DOHH2 (cell line): Measurements from ENCODE around the gene HECTD3.
A peak's percentile ranks its signal among the peaks of the same experiment; 100 is the strongest.

Experiments
- H3F3A ChIP-seq: fragments of 200-600 bp; sonication (generic), shearing (Covaris generic); 2 replicates; pipeline ENCODE4 v1.6.0; 2016; ENCODE audit warnings: antibody characterized with exemption, mild to moderate bottlenecking; ENCODE audit not compliant: control insufficient read depth, insufficient read depth
- H3K27ac ChIP-seq: fragments of 200-600 bp; sonication (generic); 2 replicates; pipeline ENCODE4 v1.5.1; 2014; ENCODE audit warnings: low read depth, mild to moderate bottlenecking, low read length, moderate library complexity
- H3K27me3 ChIP-seq: fragments of 200-600 bp; sonication (generic); 2 replicates; pipeline ENCODE4 v1.6.1; 2014; ENCODE audit warnings: mild to moderate bottlenecking, low read length, mixed read lengths; ENCODE audit not compliant: control insufficient read depth
- H3K36me3 ChIP-seq: fragments of 200-600 bp; sonication (generic); 2 replicates; pipeline ENCODE4 v1.6.1; 2014; ENCODE audit warnings: mild to moderate bottlenecking, low read length, moderate library complexity, mixed read lengths; ENCODE audit not compliant: control insufficient read depth
- H3K4me1 ChIP-seq: fragments of 200-600 bp; sonication (generic); 2 replicates; pipeline ENCODE4 v1.6.1; 2014; ENCODE audit warnings: mild to moderate bottlenecking, low read length, mixed read lengths; ENCODE audit not compliant: control insufficient read depth
- H3K4me2 ChIP-seq: fragments of 200-600 bp; sonication (generic); 2 replicates; pipeline ENCODE4 v1.6.0; 2014; ENCODE audit warnings: mild to moderate bottlenecking, low read length, moderate library complexity
- H3K4me3 ChIP-seq: fragments of 200-600 bp; sonication (generic); 2 replicates; pipeline ENCODE4 v1.5.1; 2014; ENCODE audit warnings: mild to moderate bottlenecking, low read length, mixed read lengths
- H3K79me2 ChIP-seq: fragments of 200-600 bp; sonication (generic); 2 replicates; pipeline ENCODE4 v1.6.1; 2014; ENCODE audit warnings: mild to moderate bottlenecking, low read length, mixed read lengths; ENCODE audit not compliant: control insufficient read depth
- H3K9me2 ChIP-seq: fragments of 200-600 bp; sonication (generic); replicated peaks from 2 replicates; pipeline ENCODE4 v1.6.1; 2014; ENCODE audit warnings: mild to moderate bottlenecking, low read length, mixed read lengths; ENCODE audit not compliant: control insufficient read depth
- H3K9me3 ChIP-seq: fragments of 200-600 bp; sonication (generic); 2 replicates; pipeline ENCODE4 v1.6.1; 2014; ENCODE audit warnings: antibody characterized with exemption, low read length, mixed read lengths; ENCODE audit not compliant: control insufficient read depth, insufficient read depth
- H4K20me1 ChIP-seq: fragments of 200-600 bp; sonication (generic); 2 replicates; pipeline ENCODE4 v1.6.0; 2014; ENCODE audit warnings: low read depth, mild to moderate bottlenecking, antibody characterized with exemption, low read length, moderate library complexity; ENCODE audit not compliant: control insufficient read depth, insufficient read depth
- CTCF ChIP-seq: fragments of 200-600 bp; sonication (generic); IDR thresholded peaks from one replicate; pipeline ENCODE4 v1.5.1; 2014; ENCODE audit warnings: antibody characterized with exemption, mild to moderate bottlenecking, low read depth, low read length; ENCODE audit not compliant: poor library complexity, severe bottlenecking
- EZH2phosphoT487 ChIP-seq: fragments of 200-600 bp; sonication (generic); IDR thresholded peaks from 2 replicates; pipeline ENCODE4 v1.6.1; 2017; ENCODE audit warnings: borderline replicate concordance, mild to moderate bottlenecking, antibody characterized with exemption, low read length, moderate library complexity, mixed read lengths

Gene HECTD3

GRCh38 chr1:45051005-45051772 is 40.1 kb upstream of the HECTD3 start:
- Histone ChIP-seq H3K79me2 (no peaks in the 10 kb centered on the region), H3K9me3 (no peaks in the 10 kb centered on the region), H3K36me3 (no peaks in the 10 kb centered on the region), H3F3A (peaks cover 3% of the 10 kb centered on the region; the same call in 1 of the 2 replicates), H4K20me1 (no peaks in the 10 kb centered on the region), H3K27ac (no peak overlapping the region), H3K4me3 (no peak overlapping the region), H3K27me3 (0 out of 2 replicates have a peak, but pooled peaks cover 1% of the 10 kb centered on the region), H3K4me2 (0 out of 2 replicates have a peak overlapping the region, but pooled peaks have one; percentile 20), H3K9me2 (no peaks in the 10 kb centered on the region), H3K4me1 (peaks cover 35% of the 10 kb centered on the region)
- TF ChIP-seq CTCF (no peak), EZH2phosphoT487 (no peak)

- H3K79me2 ChIP-seq = no peaks in the 10 kb centered on the region
- H3K4me2 ChIP-seq = no peak overlapping the region
- H3K4me1 ChIP-seq = peaks cover 16% of the 10 kb centered on the region
- no peaks in the 10 kb centered on the region for H3K9me3 ChIP-seq
- no peaks in the 10 kb centered on the region for H3K9me2 ChIP-seq
- H3F3A ChIP-seq = peaks cover 3% of the 10 kb centered on the region; the same call in 1 of the 2 replicates
- H3K27me3 ChIP-seq = peaks cover 5% of the 10 kb centered on the region; the same call in 1 of the 2 replicates
- TF ChIP-seq EZH2phosphoT487 (no peak), CTCF (no peak)
- H4K20me1 ChIP-seq = no peaks in the 10 kb centered on the region
- H3K4me3 ChIP-seq = no peak overlapping the region
- H3K36me3 ChIP-seq = no peaks in the 10 kb centered on the region
- no peak overlapping the region for H3K27ac ChIP-seq
Observed at GRCh38 chr1:45047032-45047431, 35.9 kb upstream of the HECTD3 start.

GRCh38 chr1:45044916-45045315 is 33.8 kb upstream of the HECTD3 start:
- TF ChIP-seq EZH2phosphoT487 = no peak
- TF ChIP-seq CTCF = no peak

More at GRCh38 chr1:45044916-45045315, 33.8 kb upstream of the HECTD3 start:
- Histone ChIP-seq H3K9me2 (no peaks in the 10 kb centered on the region), H3K4me3 (no peak overlapping the region), H3K27ac (no peak overlapping the region), H3K36me3 (no peaks in the 10 kb centered on the region), H4K20me1 (no peaks in the 10 kb centered on the region), H3F3A (no peaks in the 10 kb centered on the region), H3K9me3 (no peaks in the 10 kb centered on the region), H3K4me1 (peaks cover 6% of the 10 kb centered on the region), H3K4me2 (no peak overlapping the region), H3K79me2 (no peaks in the 10 kb centered on the region), H3K27me3 (peaks cover 5% of the 10 kb centered on the region; the same call in 1 of the 2 replicates)
